ENCODE results near the gene SP1.

GRCh38 chr12:53344824-53345485, 35.0 kb upstream of the SP1 start:
- no peak for TF ChIP-seq CTCF (IDR thresholded peaks at IDR 0.05)
- no peak for TF ChIP-seq ZBTB21 (CRISPR knock-in tag; IDR thresholded peaks at IDR 0.05; ENCODE audit: borderline replicate concordance)
- no peak for TF ChIP-seq ZNF121 (CRISPR knock-in tag; IDR thresholded peaks at IDR 0.05)
- TF ChIP-seq E2F1 (CRISPR knock-in tag; IDR thresholded peaks at IDR 0.05): no peak
- TF ChIP-seq RELA (CRISPR knock-in tag; IDR thresholded peaks at IDR 0.05; ENCODE audit: borderline replicate concordance): no peak
- no peak for TF ChIP-seq SMAD3 (CRISPR knock-in tag; IDR thresholded peaks at IDR 0.05; ENCODE audit: borderline replicate concordance)
- TF ChIP-seq RORB (CRISPR knock-in tag; IDR thresholded peaks at IDR 0.05): no peak
